Measurements from ENCODE around the gene CHTF8. TPM values are rescaled to one million over a fixed set of nuclear protein-coding genes. Genes with fewer than 3 reads are reported as not detected.

CHTF8 gene
- total and polyA plus RNA-seq, 10 of the 15 experiments (the other 5 are each of a cell fraction or from before 2014, with no cell fraction given) = 18.5 to 159 (median 102) TPM

- WGBS (ENCODE audit: insufficient coverage, insufficient replicate concordance, low lambda C conversion rate, missing lambda C conversion rate) = over 99% methylated on average over 19 of the region's 19 CpGs
- ChIA-PET SMC1A (ENCODE audit: uncharacterized antibody, unreplicated experiment) (no interaction called here), POLR2A (no interaction called here), CTCF (interaction anchor here (0.9 to 1.4 kb wide), 5 partner anchors 8 to 273 kb away, joined by 3 to 4 read pairs (median 3); no protein-coding TSS in a partner anchor), RAD21 (ENCODE audit: unreplicated experiment) (no interaction called here)
- in situ Hi-C loops (cut with MboI) = loop anchor here (5.0 kb wide), 4 partner anchors 218 to 598 kb away; partner anchors contain the start of gene TANGO6
- Histone ChIP-seq H3K4me1 (ENCODE audit: control insufficient read depth, insufficient read depth, low read length) (no peaks in the 10 kb centered on the region), H3K9ac (ENCODE audit: control insufficient read depth, insufficient read depth, low read length) (no peak overlapping the region), H3K9me3 (replicated peaks; ENCODE audit: control insufficient read depth, insufficient read depth, low read length) (no peaks in the 10 kb centered on the region), H4K20me1 (ENCODE audit: control insufficient read depth, insufficient read depth) (no peaks in the 10 kb centered on the region), H3K4me2 (ENCODE audit: control insufficient read depth, insufficient read depth) (no peak overlapping the region), H3K27ac (ENCODE audit: control insufficient read depth, insufficient read depth) (no peak overlapping the region), H2AFZ (ENCODE audit: control insufficient read depth, low read depth, low read length) (no peak overlapping the region), H3K79me2 (ENCODE audit: control insufficient read depth, insufficient read depth, low read length) (peaks cover 2% of the 10 kb centered on the region), H3K36me3 (ENCODE audit: control insufficient read depth in 2 of 2, insufficient read depth in 2 of 2, low read length in 1 of 2) (peaks cover 19 to 20% of the 10 kb centered on the region in 2 experiments), H3K4me3 (no peak overlapping the region), H3K27me3 (replicated peaks in 1 of 2; ENCODE audit: control insufficient read depth in 2 of 2, insufficient read depth in 2 of 2, low read length in 1 of 2) (no peaks in the 10 kb centered on the region)
- no peak for DNase-seq (ENCODE audit: low read depth, low spot score)
- no peak for FAIRE-seq
- BruUV-seq (replicated peaks) = no TSS peak
- TF ChIP-seq CHD1 (IDR thresholded peaks at IDR 0.05; ENCODE audit: low read depth, low read length) (no peak), NFYB (IDR thresholded peaks at IDR 0.05; ENCODE audit: insufficient read depth, low read depth, low read length) (no peak), CHD2 (IDR thresholded peaks at IDR 0.05; ENCODE audit: borderline replicate concordance, low read depth, low read length) (no peak), ZNF687 (IDR thresholded peaks at IDR 0.05) (no peak)
- intact Hi-C loops (cut with micrococcal nuclease; ENCODE audit: unreplicated experiment) = loop anchor here (5.0 kb wide), 1 partner anchor 273 kb away; no protein-coding TSS in a partner anchor
- no peak for ATAC-seq
Measured at GRCh38 chr16:69120096-69120664, 12.2 kb downstream of the CHTF8 start.

Measured in GM12878 (cell line).